A673 (cell line): ENCODE data around the gene PSMC2. TPM values are rescaled to one million over a fixed set of nuclear protein-coding genes. Genes with fewer than 3 reads are reported as not detected.

Experiments
- BruUV-seq: library from RNA; stranded (reverse); fragments of 400-500 nt; replicated peaks from 2 replicates; lab custom pipeline; 2021; lab: Mats Ljungman, UMichigan
- CTCF ChIA-PET: fragments of 300-600 bp; sonication (Branson Sonifier 250); formaldehyde crosslinking; loops from one replicate; lab custom pipeline; 2022; ENCODE audit warnings: antibody characterized with exemption; lab: Charles Lee
- POLR2A ChIA-PET: fragments of 300-600 bp; sonication (Branson Sonifier 250); formaldehyde crosslinking; loops from one replicate; lab custom pipeline; 2022; ENCODE audit warnings: antibody characterized with exemption; ENCODE audit not compliant: low non-redundant PET; lab: Charles Lee
- DNase-seq: peaks from one replicate; pipeline ENCODE4 v3.0.0-alpha.2; 2015; ENCODE audit warnings: low spot score
- H3K27ac ChIP-seq: fragments of 200-600 bp; sonication (generic); 2 replicates; pipeline ENCODE4 v1.5.1; 2016; ENCODE audit warnings: mixed run types, low read depth, mild to moderate bottlenecking, mixed read lengths, antibody characterized with exemption, low read length; ENCODE audit not compliant: poor library complexity, severe bottlenecking
- H3K27me3 ChIP-seq: fragments of 200-600 bp; sonication (generic); replicated peaks from 2 replicates; pipeline ENCODE4 v1.6.1; 2017; ENCODE audit warnings: mixed run types, low read depth, mild to moderate bottlenecking, mixed read lengths, antibody characterized with exemption, low read length; ENCODE audit not compliant: insufficient read depth, poor library complexity
- H3K36me3 ChIP-seq: fragments of 200-600 bp; sonication (generic); 2 replicates; pipeline ENCODE4 v1.6.1; 2016; ENCODE audit warnings: mixed run types, mild to moderate bottlenecking, mixed read lengths, antibody characterized with exemption, low read length; ENCODE audit not compliant: insufficient read depth, poor library complexity, severe bottlenecking
- H3K4me1 ChIP-seq: fragments of 200-600 bp; sonication (generic); 2 replicates; pipeline ENCODE4 v1.6.1; 2017; ENCODE audit warnings: mixed run types, mild to moderate bottlenecking, mixed read lengths, antibody characterized with exemption, low read length; ENCODE audit not compliant: insufficient read depth, poor library complexity, severe bottlenecking
- H3K4me3 ChIP-seq: fragments of 200-600 bp; sonication (generic); 2 replicates; pipeline ENCODE4 v1.5.1; 2016; ENCODE audit warnings: low read depth, mixed run types, mild to moderate bottlenecking, mixed read lengths, low read length; ENCODE audit not compliant: poor library complexity, severe bottlenecking
- H3K9me3 ChIP-seq: fragments of 200-600 bp; sonication (generic); 2 replicates; pipeline ENCODE4 v1.6.1; 2016; ENCODE audit warnings: mixed run types, low read depth, mild to moderate bottlenecking, mixed read lengths, antibody characterized with exemption, low read length; ENCODE audit not compliant: poor library complexity, severe bottlenecking
- EZH2 ChIP-seq: fragments of 200-600 bp; sonication (generic); IDR thresholded peaks from 2 replicates; pipeline ENCODE4 v1.6.1; 2017; ENCODE audit warnings: borderline replicate concordance, low read depth, mild to moderate bottlenecking, mixed read lengths, antibody characterized with exemption, low read length; ENCODE audit not compliant: poor library complexity, severe bottlenecking
- intact Hi-C: fragments of 100-400 bp; cut with micrococcal nuclease; formaldehyde crosslinking; loops from one replicate; pipeline ENCODE4 v1.10.0; 2022; ENCODE audit not compliant: unreplicated experiment
- total RNA-seq: library from RNA; stranded (reverse); gene quantifications from 2 replicates; pipeline ENCODE4 v1.2.3, GENCODE V29; 2021
- TF ChIP-seq, protein P1 (sequence below): fragments of 300-800, 200-600 bp; sonication (generic); conservative IDR thresholded peaks from 2 replicates; pipeline ENCODE4 v1.5.1; 2017; ENCODE audit warnings: low read depth, mild to moderate bottlenecking, antibody characterized with exemption, low read length, moderate library complexity, mixed read lengths

PSMC2 gene
- total RNA-seq, 1 experiment from 2014 or later = 333 TPM

GRCh38 chr7:103381280-103382031 lies 34.0 kb downstream of the PSMC2 start:
- ChIA-PET CTCF (no interaction called here), POLR2A (no interaction called here)
- peaks cover 12% of the 10 kb centered on the region for H3K27me3 ChIP-seq
- no TSS peak for BruUV-seq
- intact Hi-C loops = no loop called here
- H3K27ac ChIP-seq = no peak overlapping the region
- no peaks in the 10 kb centered on the region for H3K9me3 ChIP-seq
- DNase-seq = no peak
- H3K4me1 ChIP-seq = no peaks in the 10 kb centered on the region
- TF ChIP-seq, protein P1, sequence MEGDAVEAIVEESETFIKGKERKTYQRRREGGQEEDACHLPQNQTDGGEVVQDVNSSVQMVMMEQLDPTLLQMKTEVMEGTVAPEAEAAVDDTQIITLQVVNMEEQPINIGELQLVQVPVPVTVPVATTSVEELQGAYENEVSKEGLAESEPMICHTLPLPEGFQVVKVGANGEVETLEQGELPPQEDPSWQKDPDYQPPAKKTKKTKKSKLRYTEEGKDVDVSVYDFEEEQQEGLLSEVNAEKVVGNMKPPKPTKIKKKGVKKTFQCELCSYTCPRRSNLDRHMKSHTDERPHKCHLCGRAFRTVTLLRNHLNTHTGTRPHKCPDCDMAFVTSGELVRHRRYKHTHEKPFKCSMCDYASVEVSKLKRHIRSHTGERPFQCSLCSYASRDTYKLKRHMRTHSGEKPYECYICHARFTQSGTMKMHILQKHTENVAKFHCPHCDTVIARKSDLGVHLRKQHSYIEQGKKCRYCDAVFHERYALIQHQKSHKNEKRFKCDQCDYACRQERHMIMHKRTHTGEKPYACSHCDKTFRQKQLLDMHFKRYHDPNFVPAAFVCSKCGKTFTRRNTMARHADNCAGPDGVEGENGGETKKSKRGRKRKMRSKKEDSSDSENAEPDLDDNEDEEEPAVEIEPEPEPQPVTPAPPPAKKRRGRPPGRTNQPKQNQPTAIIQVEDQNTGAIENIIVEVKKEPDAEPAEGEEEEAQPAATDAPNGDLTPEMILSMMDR = no peak
- no peak for TF ChIP-seq EZH2
- no peak overlapping the region for H3K4me3 ChIP-seq
- H3K36me3 ChIP-seq = no peaks in the 10 kb centered on the region

GRCh38 chr7:103382032-103382402 lies 34.6 kb downstream of the PSMC2 start:
- Histone ChIP-seq H3K36me3 (no peaks in the 10 kb centered on the region), H3K4me1 (no peaks in the 10 kb centered on the region), H3K27ac (no peak overlapping the region), H3K4me3 (no peak overlapping the region), H3K9me3 (no peaks in the 10 kb centered on the region), H3K27me3 (peaks cover 12% of the 10 kb centered on the region)
- intact Hi-C loops = no loop called here
- POLR2A ChIA-PET = no interaction called here
- no peak for DNase-seq
- TF ChIP-seq, protein P1 = no peak
- no peak for TF ChIP-seq EZH2
- CTCF ChIA-PET = no interaction called here
- BruUV-seq = no TSS peak

- H3K27ac ChIP-seq = no peak overlapping the region
- TF ChIP-seq EZH2 = no peak
- TF ChIP-seq, protein P1 = no peak
- H3K4me3 ChIP-seq = no peak overlapping the region
- no peak for DNase-seq
- CTCF ChIA-PET = no interaction called here
- no peaks in the 10 kb centered on the region for H3K9me3 ChIP-seq
- intact Hi-C loops = no loop called here
- POLR2A ChIA-PET = no interaction called here
- no peaks in the 10 kb centered on the region for H3K36me3 ChIP-seq
- no TSS peak for BruUV-seq
- H3K27me3 ChIP-seq = no peaks in the 10 kb centered on the region
- H3K4me1 ChIP-seq = no peaks in the 10 kb centered on the region
Measured at GRCh38 chr7:103387242-103387641, 39.8 kb downstream of the PSMC2 start.
